Stomach (tissue), 9 donors: ENCODE measurements around the gene RHBDF1. TPM values are rescaled to one million over a fixed set of nuclear protein-coding genes. Genes with fewer than 3 reads are reported as not detected.
A peak's percentile ranks its signal among the peaks of the same experiment; 100 is the strongest.
"Not testable (repeated sequence)": the region's sequence is repeated elsewhere in the genome, so short reads cannot be mapped to it uniquely, and the experiment has no call there.

Source experiments
- DNase-seq, 2 donors: peaks; one replicate each; pipeline versions ENCODE4 v3.0.0 to v3.0.0-alpha.2; 2013 to 2019
- H3K27ac ChIP-seq, 5 donors: fragments of 200-600 bp in 4 of 5; sonication (generic) in 4 of 5; one replicate each; pipeline ENCODE4 v1.5.1; 2013 to 2019; ENCODE audit warnings: mild to moderate bottlenecking in 1 of 5, moderate library complexity in 1 of 5
- H3K27me3 ChIP-seq, 3 donors: fragments of 200-600 bp; sonication (generic); one replicate each; pipeline ENCODE4 v1.5.1; 2017 to 2019; ENCODE audit warnings: mixed run types in 1 of 3
- H3K36me3 ChIP-seq, 4 donors: fragments of 200-600 bp; sonication (generic); 1 replicate in 3 of 4; 2 replicates in 1 of 4; pipeline ENCODE4 v1.5.1; 2016 to 2019
- H3K4me1 ChIP-seq, 4 donors: fragments of 200-600 bp; sonication (generic); one replicate each; pipeline ENCODE4 v1.5.1; 2016 to 2019
- H3K4me3 ChIP-seq, 4 donors: fragments of 200-600 bp; sonication (generic) in 3 of 4; one replicate each; pipeline ENCODE4 v1.5.1; 2016 to 2019; ENCODE audit warnings: mild to moderate bottlenecking in 1 of 4
- H3K9me3 ChIP-seq, 4 donors: fragments of 200-600 bp; sonication (generic); one replicate each; pipeline ENCODE4 v1.5.1; 2016 to 2019
- CTCF ChIP-seq, 7 experiments: fragments of 450-650 bp in 4 of 7; fragments of 200-600 bp in 3 of 7; sonication (generic) in 3 of 7; IDR thresholded peaks; one replicate each; pipeline ENCODE4 v1.5.1; 2016 to 2019; ENCODE audit warnings: antibody characterized with exemption in 7 of 7, control low read depth in 2 of 7, mild to moderate bottlenecking in 1 of 7
- EP300 ChIP-seq: sonication (generic); formaldehyde crosslinking; IDR thresholded peaks from one replicate; pipeline ENCODE4 v1.6.1; 2017; ENCODE audit warnings: antibody characterized with exemption
- POLR2A ChIP-seq, 4 donors: fragments of 450-650 bp; IDR thresholded peaks; one replicate each; pipeline ENCODE4 v1.6.1; 2016; ENCODE audit warnings: antibody characterized with exemption in 4 of 4, control low read depth in 2 of 4, mild to moderate bottlenecking in 1 of 4, moderate library complexity in 1 of 4
- POLR2AphosphoS5 ChIP-seq, 3 donors: sonication (generic); formaldehyde crosslinking; IDR thresholded peaks; one replicate each; pipeline ENCODE4 v1.6.1; 2016; ENCODE audit warnings: antibody characterized with exemption in 3 of 3
- WGBS, 5 donors: extraction: QIAGEN DNeasy Blood & Tissue Kit in 3 of 5; methylation state at CpG; one replicate each; pipeline versions ENCODE4 v1.1.5 to v1.1.7; 2013 to 2018; 5-methylcytosine and 5-hydroxymethylcytosine counted together
- intact Hi-C: fragments of 100-400 bp; cut with DNase I; formaldehyde crosslinking; loops from one replicate; pipeline ENCODE4 v1.15.1; 2023; ENCODE audit warnings: low total_unique reads
- polyA plus RNA-seq, 3 donors: library from polyadenylated mRNA; stranded (reverse); fragments of 200-250 nt; gene quantifications; one replicate each; pipeline ENCODE4 v1.2.3, GENCODE V29; 2013
- total RNA-seq, 5 donors: library from RNA; depleted of rRNA; stranded (reverse); fragments of >200 nt; gene quantifications; one replicate each; pipeline versions ENCODE4 v1.1.0 to v1.2.3, GENCODE V29; 2014 to 2016
- donor health status: healthy with polysubstance abuse.
- donor health status: Bipolar disorder and iron deficiency.
- donor health status: healthy.

RHBDF1 gene
- total and polyA plus RNA-seq, 8 donors = 10.2 to 185 (median 28.9) TPM

GRCh38 chr16:50769-51591 lies 21.5 kb downstream of the RHBDF1 start:
- no peak overlapping the region for H3K27ac ChIP-seq
- no peaks in the 10 kb centered on the region for H3K9me3 ChIP-seq
- H3K4me3 ChIP-seq = no peak overlapping the region
- DNase-seq = no peak
- intact Hi-C loops = no loop called here
- TF ChIP-seq CTCF (IDR thresholded peaks at IDR 0.05) (no peak), POLR2AphosphoS5 (IDR thresholded peaks at IDR 0.05) (no peak), EP300 (no peak), POLR2A (IDR thresholded peaks at IDR 0.05) (no peak)
- peaks cover 14 to 58% (median 49%) of the 10 kb centered on the region in 4 donors for H3K36me3 ChIP-seq
- 88 to 93% (median 91%) methylated on average over 15 of the region's 15 CpGs for WGBS, 5 donors
- no peaks in the 10 kb centered on the region for H3K27me3 ChIP-seq
- H3K4me1 ChIP-seq = peaks cover 13 to 48% (median 25%) of the 10 kb centered on the region in 4 donors

DNA sequence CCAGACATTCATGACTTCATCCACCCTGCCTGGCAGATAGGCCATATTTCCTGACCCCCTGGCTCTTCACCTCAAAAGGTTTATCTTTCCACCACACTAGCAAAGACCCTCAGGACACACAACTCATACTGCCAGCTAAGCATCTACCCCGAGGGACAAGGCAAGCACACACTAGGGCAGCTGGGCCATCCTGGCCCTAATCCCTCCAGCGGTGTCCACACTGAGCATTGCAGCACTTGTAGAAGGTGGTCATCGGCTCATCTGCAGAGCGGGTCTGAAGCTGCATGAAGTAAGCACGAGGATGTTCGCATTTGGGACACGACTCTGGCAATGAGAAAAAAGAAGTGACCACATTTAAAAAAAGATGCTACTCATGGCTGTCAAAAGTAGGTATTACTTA lies 25.2 kb downstream of the RHBDF1 start:
- Histone ChIP-seq H3K9me3 (no peaks in the 10 kb centered on the region), H3K4me1 (peaks cover 7 to 23% (median 10%) of the 10 kb centered on the region in 4 donors), H3K27me3 (no peaks in the 10 kb centered on the region), H3K4me3 (no peak overlapping the region), H3K27ac (no peak overlapping the region), H3K36me3 (peaks cover 11 to 77% (median 64%) of the 10 kb centered on the region in 4 donors)
- DNase-seq = no peak
- TF ChIP-seq POLR2A (IDR thresholded peaks at IDR 0.05) = no peak
- no peak for TF ChIP-seq POLR2AphosphoS5 (IDR thresholded peaks at IDR 0.05)
- TF ChIP-seq EP300 = no peak
- no peak for TF ChIP-seq CTCF (IDR thresholded peaks at IDR 0.05)
- 94 to 97% (median 97%) methylated on average over 7 of the region's 7 CpGs for WGBS, 5 donors
- intact Hi-C loops = no loop called here

GRCh38 chr16:46510-46909 lies 25.9 kb downstream of the RHBDF1 start:
- H3K27ac ChIP-seq, H3K9me3 ChIP-seq, DNase-seq, intact Hi-C loops, H3K4me3 ChIP-seq, H3K27me3 ChIP-seq: not testable (repeated sequence)
- Histone ChIP-seq H3K4me1 (peaks cover 0 to 16% (median 5%) of the 10 kb centered on the region in 4 donors), H3K36me3 (peaks cover 11 to 83% (median 66%) of the 10 kb centered on the region in 4 donors)
- WGBS, 5 donors = 95 to 99% (median 96%) methylated on average over 7 of the region's 7 CpGs

DNA sequence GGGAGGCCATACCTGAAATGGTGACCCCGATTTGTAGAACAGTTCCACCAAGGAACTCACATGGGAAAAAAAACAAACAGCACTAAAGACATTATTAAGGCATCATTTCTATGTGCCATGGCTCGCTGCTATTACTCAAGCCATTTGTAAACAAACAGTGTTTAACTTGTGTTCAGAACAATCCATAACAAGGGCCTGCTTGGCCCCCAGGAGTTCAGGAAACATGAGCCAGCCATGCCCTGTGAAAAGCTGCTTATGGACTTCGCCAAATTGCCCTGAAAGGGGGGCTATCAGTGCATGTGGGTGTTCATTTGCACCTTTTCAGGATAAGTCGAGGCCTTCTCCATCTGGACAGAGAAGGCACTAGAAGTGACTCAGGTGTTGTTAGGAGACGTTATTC lies 27.0 kb downstream of the RHBDF1 start:
- H3K27me3 ChIP-seq = no peaks in the 10 kb centered on the region
- H3K27ac ChIP-seq = no peak overlapping the region
- no peak overlapping the region for H3K4me3 ChIP-seq
- WGBS, 5 donors = 68 to 78% (median 74%) methylated on average over 5 of the region's 5 CpGs
- intact Hi-C loops = no loop called here
- TF ChIP-seq CTCF (IDR thresholded peaks at IDR 0.05) (no peak), POLR2AphosphoS5 (IDR thresholded peaks at IDR 0.05) (no peak), POLR2A (IDR thresholded peaks at IDR 0.05) (no peak), EP300 (no peak)
- peaks cover 0 to 8% (median 0%) of the 10 kb centered on the region in 4 donors for H3K4me1 ChIP-seq
- DNase-seq = peak in 1 of 2 donors; percentile 22
- peaks cover 11 to 74% (median 59%) of the 10 kb centered on the region in 4 donors for H3K36me3 ChIP-seq
- no peaks in the 10 kb centered on the region for H3K9me3 ChIP-seq

DNA sequence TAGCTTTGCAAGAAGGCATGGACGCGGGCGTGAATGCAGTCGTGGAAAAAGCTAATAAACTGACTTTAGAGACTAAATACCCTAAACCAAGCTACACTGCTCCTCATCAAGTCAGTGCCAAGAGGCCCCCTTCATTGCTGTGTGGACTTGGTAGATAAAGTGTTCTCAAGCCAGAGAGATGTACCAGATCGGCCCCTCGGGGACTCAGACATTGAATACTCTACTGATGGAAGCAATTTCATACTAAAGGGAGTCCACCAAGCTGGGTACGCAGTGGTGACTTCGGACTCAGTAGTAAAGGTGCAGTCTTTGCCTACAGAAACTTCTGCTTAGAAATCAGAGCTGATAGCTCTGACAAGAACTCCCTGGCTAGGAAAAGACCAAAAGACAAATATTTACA lies 27.8 kb downstream of the RHBDF1 start:
- no peak for DNase-seq
- intact Hi-C loops = no loop called here
- H3K27ac ChIP-seq = no peak overlapping the region
- H3K27me3 ChIP-seq = no peaks in the 10 kb centered on the region
- 86 to 95% (median 90%) methylated on average over 8 of the region's 8 CpGs for WGBS, 5 donors
- H3K36me3 ChIP-seq = peaks cover 11 to 66% (median 54%) of the 10 kb centered on the region in 4 donors
- no peak overlapping the region for H3K4me3 ChIP-seq
- H3K9me3 ChIP-seq = no peaks in the 10 kb centered on the region
- TF ChIP-seq EP300 (no peak), CTCF (IDR thresholded peaks at IDR 0.05) (no peak), POLR2A (IDR thresholded peaks at IDR 0.05) (no peak), POLR2AphosphoS5 (IDR thresholded peaks at IDR 0.05) (no peak)
- peaks cover 0 to under 1% (median 0%) of the 10 kb centered on the region in 4 donors for H3K4me1 ChIP-seq
